ENCODE measurements around the gene PDGFC.

DNA sequence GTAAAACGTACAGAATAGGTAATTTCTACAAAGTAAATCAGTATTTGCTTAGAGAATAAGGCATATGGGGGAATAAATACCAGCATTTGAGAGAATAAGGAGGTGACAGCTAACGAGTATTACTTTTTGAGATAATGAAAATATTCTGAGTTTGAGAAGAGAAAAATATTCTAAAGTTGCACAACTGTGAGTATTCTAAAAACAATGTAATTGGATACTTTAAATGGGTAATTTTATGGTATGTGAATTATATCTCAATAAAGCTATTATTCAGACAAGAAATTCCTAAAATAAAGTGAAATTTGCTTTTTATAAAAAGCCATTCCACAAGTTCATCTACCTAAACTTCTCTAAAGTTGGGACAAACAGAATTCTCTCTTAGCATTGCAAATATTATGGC is 62.6 kb downstream of the PDGFC start:
- TF ChIP-seq, protein P1, sequence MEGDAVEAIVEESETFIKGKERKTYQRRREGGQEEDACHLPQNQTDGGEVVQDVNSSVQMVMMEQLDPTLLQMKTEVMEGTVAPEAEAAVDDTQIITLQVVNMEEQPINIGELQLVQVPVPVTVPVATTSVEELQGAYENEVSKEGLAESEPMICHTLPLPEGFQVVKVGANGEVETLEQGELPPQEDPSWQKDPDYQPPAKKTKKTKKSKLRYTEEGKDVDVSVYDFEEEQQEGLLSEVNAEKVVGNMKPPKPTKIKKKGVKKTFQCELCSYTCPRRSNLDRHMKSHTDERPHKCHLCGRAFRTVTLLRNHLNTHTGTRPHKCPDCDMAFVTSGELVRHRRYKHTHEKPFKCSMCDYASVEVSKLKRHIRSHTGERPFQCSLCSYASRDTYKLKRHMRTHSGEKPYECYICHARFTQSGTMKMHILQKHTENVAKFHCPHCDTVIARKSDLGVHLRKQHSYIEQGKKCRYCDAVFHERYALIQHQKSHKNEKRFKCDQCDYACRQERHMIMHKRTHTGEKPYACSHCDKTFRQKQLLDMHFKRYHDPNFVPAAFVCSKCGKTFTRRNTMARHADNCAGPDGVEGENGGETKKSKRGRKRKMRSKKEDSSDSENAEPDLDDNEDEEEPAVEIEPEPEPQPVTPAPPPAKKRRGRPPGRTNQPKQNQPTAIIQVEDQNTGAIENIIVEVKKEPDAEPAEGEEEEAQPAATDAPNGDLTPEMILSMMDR (optimal IDR thresholded peaks at IDR 0.05 in 1 of 3, IDR thresholded peaks at IDR 0.05 in 1 of 3, conservative IDR thresholded peaks at IDR 0.05 in 1 of 3; ENCODE audit: extremely low read depth in 1 of 3, insufficient read depth in 2 of 3, low read length in 3 of 3): no peak
- TF ChIP-seq EZH2 (IDR thresholded peaks at IDR 0.05; ENCODE audit: low read length): no peak

All from keratinocyte (primary cell).